CD4-positive, alpha-beta T cell (primary cell): ENCODE data around the gene SCFD1. TPM values are rescaled to one million over a fixed set of nuclear protein-coding genes. Genes with fewer than 3 reads are reported as not detected.

Experiments
- ATAC-seq: fragments of 200-7000 bp; cut with Tn5 transposase; one replicate; pipeline ENCODE4 v1.10.0; 2022; ENCODE audit warnings: mild to moderate bottlenecking; ENCODE audit not compliant: poor library complexity
- CTCF ChIA-PET: fragments of 350-600 bp; sonication (Branson Sonifier 250); formaldehyde crosslinking; loops from one replicate; lab custom pipeline; 2021; ENCODE audit warnings: antibody characterized with exemption, inconsistent platforms; lab: Charles Lee
- POLR2A ChIA-PET: fragments of 350-600 bp; sonication (Branson Sonifier 250); formaldehyde crosslinking; loops from one replicate; lab custom pipeline; 2021; ENCODE audit warnings: antibody characterized with exemption, inconsistent platforms; lab: Charles Lee
- DNase-seq, 14 experiments: peaks; one replicate each; pipeline ENCODE4 v3.0.0-alpha.2; 2013 to 2020; ENCODE audit warnings: mixed read lengths in 2 of 14
- H3K27ac ChIP-seq, 2 donors: one replicate each; pipeline versions ENCODE4 v1.5.1 to v1.7.0; 2013; ENCODE audit warnings: low read length in 2 of 2, low read depth in 1 of 2, mild to moderate bottlenecking in 1 of 2
- H3K27me3 ChIP-seq, 2 experiments: 1 replicate in 1 of 2; 2 replicates in 1 of 2; pipeline versions ENCODE4 v1.6.1 to v1.7.0; 2013; ENCODE audit warnings: low read length in 2 of 2, control low read depth in 1 of 2, mild to moderate bottlenecking in 1 of 2, moderate library complexity in 1 of 2; ENCODE audit not compliant: insufficient read depth in 2 of 2, control insufficient read depth in 1 of 2
- H3K36me3 ChIP-seq: one replicate; pipeline ENCODE4 v1.6.1; 2013; ENCODE audit warnings: low read length, control low read depth; ENCODE audit not compliant: insufficient read depth
- H3K4me1 ChIP-seq: one replicate; pipeline ENCODE4 v1.6.1; 2013; ENCODE audit warnings: low read length, control low read depth; ENCODE audit not compliant: insufficient read depth
- H3K4me3 ChIP-seq: one replicate; pipeline ENCODE4 v1.5.1; 2013; ENCODE audit warnings: mild to moderate bottlenecking, low read length, moderate library complexity
- H3K9me3 ChIP-seq, 2 experiments: 1 replicate in 1 of 2; 2 replicates in 1 of 2; pipeline versions ENCODE4 v1.6.1 to v1.7.0; 2013; ENCODE audit warnings: low read length in 2 of 2, mild to moderate bottlenecking in 2 of 2, control low read depth in 1 of 2, moderate library complexity in 1 of 2; ENCODE audit not compliant: control insufficient read depth in 1 of 2, insufficient read depth in 1 of 2
- H3K27ac Mint-ChIP-seq: one replicate; pipeline ENCODE4 v1.8.0; 2020; ENCODE audit warnings: mixed read lengths
- H3K27me3 Mint-ChIP-seq: one replicate; pipeline ENCODE4 v1.8.0; 2021; ENCODE audit warnings: mixed read lengths
- H3K36me3 Mint-ChIP-seq: one replicate; pipeline ENCODE4 v1.8.0; 2021; ENCODE audit warnings: low read depth, mixed read lengths
- H3K4me1 Mint-ChIP-seq: one replicate; pipeline ENCODE4 v1.8.0; 2021; ENCODE audit warnings: low read depth, mixed read lengths
- H3K4me3 Mint-ChIP-seq: one replicate; pipeline ENCODE4 v1.8.0; 2020; ENCODE audit warnings: mild to moderate bottlenecking, mixed read lengths
- H3K9me3 Mint-ChIP-seq: one replicate; pipeline ENCODE4 v1.8.0; 2020; ENCODE audit warnings: mixed read lengths
- CTCF ChIP-seq: fragments of 200-600 bp; IDR thresholded peaks from one replicate; pipeline ENCODE4 v1.8.0; 2022; ENCODE audit warnings: antibody characterized with exemption, mild to moderate bottlenecking
- intact Hi-C, 2 experiments: fragments of 100-400 bp; cut with DNase I in 1 of 2; cut with micrococcal nuclease in 1 of 2; formaldehyde crosslinking; loops; one replicate each; pipeline versions ENCODE4 v1.15.1 to v1.9.0; 2023 to 2025; cut with DNase I, micrococcal nuclease
- total RNA-seq, 174 experiments: library from RNA in 2 of 174; stranded (reverse) in 2 of 174; gene quantifications; one replicate each; pipeline ENCODE4 v1.2.3 and lab custom pipeline; 2021 to 2026

SCFD1 gene
- total RNA-seq, 2 experiments from 2014 or later = 59.0 to 63.6 TPM

GRCh38 chr14:30655658-30656057 is 33.5 kb downstream of the SCFD1 start:
- Mint-ChIP-seq H3K4me3 (no peak overlapping the region), H3K4me1 (no peaks in the 10 kb centered on the region), H3K9me3 (no peaks in the 10 kb centered on the region), H3K27me3 (no peaks in the 10 kb centered on the region), H3K36me3 (peaks cover 40% of the 10 kb centered on the region), H3K27ac (no peak overlapping the region)
- H3K4me1 ChIP-seq = no peaks in the 10 kb centered on the region
- H3K9me3 ChIP-seq = no peaks in the 10 kb centered on the region
- no peak for ATAC-seq
- POLR2A ChIA-PET = no interaction called here
- H3K36me3 ChIP-seq = peaks cover 68% of the 10 kb centered on the region
- no peak overlapping the region for H3K27ac ChIP-seq
- no peak for DNase-seq
- H3K4me3 ChIP-seq = no peak overlapping the region
- intact Hi-C loops = loop anchor here (1.0 to 5.0 kb wide), 6 partner anchors 97 to 1907 kb away; no protein-coding TSS in a partner anchor
- CTCF ChIA-PET = interaction anchor here (1.5 kb wide), 1 partner anchor 20 kb away, joined by 3 read pairs; no protein-coding TSS in a partner anchor
- H3K27me3 ChIP-seq = no peaks in the 10 kb centered on the region
- no peak for TF ChIP-seq CTCF

- no peaks in the 10 kb centered on the region for H3K9me3 Mint-ChIP-seq
- Histone ChIP-seq H3K4me3 (no peak overlapping the region), H3K36me3 (peaks cover 67% of the 10 kb centered on the region), H3K4me1 (no peaks in the 10 kb centered on the region), H3K27me3 (no peaks in the 10 kb centered on the region), H3K27ac (no peak overlapping the region), H3K9me3 (no peaks in the 10 kb centered on the region)
- intact Hi-C loops = loop anchor here (1.0 to 5.0 kb wide), 6 partner anchors 96 to 1906 kb away; no protein-coding TSS in a partner anchor
- H3K27ac Mint-ChIP-seq = no peak overlapping the region
- ChIA-PET POLR2A (no interaction called here), CTCF (interaction anchor here (1.0 kb wide), 1 partner anchor 33 kb away, joined by 3 read pairs; no protein-coding TSS in a partner anchor)
- no peak overlapping the region for H3K4me3 Mint-ChIP-seq
- peaks cover 40% of the 10 kb centered on the region for H3K36me3 Mint-ChIP-seq
- TF ChIP-seq CTCF = peak; percentile 65
- H3K27me3 Mint-ChIP-seq = no peaks in the 10 kb centered on the region
- peak; percentile 60 for ATAC-seq
- H3K4me1 Mint-ChIP-seq = no peaks in the 10 kb centered on the region
- DNase-seq = peak in 9 of 14 experiments; percentile 1 to 68 (median 8)
Observed at GRCh38 chr14:30656190-30656632, 34.1 kb downstream of the SCFD1 start.

- no peak for DNase-seq
- Histone ChIP-seq H3K9me3 (no peaks in the 10 kb centered on the region), H3K27me3 (no peaks in the 10 kb centered on the region), H3K4me3 (no peak overlapping the region), H3K36me3 (peaks cover 61% of the 10 kb centered on the region), H3K27ac (no peak overlapping the region), H3K4me1 (no peaks in the 10 kb centered on the region)
- Mint-ChIP-seq H3K27me3 (no peaks in the 10 kb centered on the region), H3K4me1 (no peaks in the 10 kb centered on the region), H3K27ac (no peak overlapping the region), H3K4me3 (no peak overlapping the region), H3K9me3 (no peaks in the 10 kb centered on the region), H3K36me3 (peaks cover 38% of the 10 kb centered on the region)
- no peak for ATAC-seq
- CTCF ChIA-PET = interaction anchor here (1.0 to 1.2 kb wide), 2 partner anchors 34 to 95 kb away, joined by 3 read pairs; no protein-coding TSS in a partner anchor
- intact Hi-C loops = loop anchor here (2.0 to 5.0 kb wide), 4 partner anchors 95 to 1905 kb away; no protein-coding TSS in a partner anchor
- POLR2A ChIA-PET = no interaction called here
- no peak for TF ChIP-seq CTCF
Observed at GRCh38 chr14:30657050-30657449, 34.9 kb downstream of the SCFD1 start.
